K562 (cell line): ENCODE results near the gene CDT1. TPM values are rescaled to one million over a fixed set of nuclear protein-coding genes. Genes with fewer than 3 reads are reported as not detected.

Experiments
- CEBPB ChIP-seq: fragments of 450-650 bp; IDR thresholded peaks from 2 replicates; pipeline ENCODE4 v1.6.1; 2016; ENCODE audit warnings: missing genetic modification characterization, missing compliant biosample characterization
- COPS2 ChIP-seq: fragments of 450-650 bp; conservative IDR thresholded peaks from 2 replicates; pipeline ENCODE4 v1.6.1; 2016; ENCODE audit warnings: mild to moderate bottlenecking, moderate library complexity
- CREM ChIP-seq: IDR thresholded peaks from 2 replicates; pipeline ENCODE4 v1.6.1; 2014; ENCODE audit warnings: antibody characterized with exemption, low read depth
- ERF ChIP-seq: fragments of 450-650 bp; formaldehyde crosslinking; IDR thresholded peaks from 2 replicates; pipeline ENCODE4 v1.4.0; 2020; ENCODE audit warnings: mild to moderate bottlenecking, mixed read lengths
- HCFC1 ChIP-seq: IDR thresholded peaks from 2 replicates; pipeline ENCODE4 v1.6.1; 2012; ENCODE audit warnings: low read depth, low read length, improper control_type of control experiment
- HDAC2 ChIP-seq: fragments of 450-650 bp; IDR thresholded peaks from 2 replicates; pipeline ENCODE4 v1.6.1; 2016; ENCODE audit warnings: mild to moderate bottlenecking
- MAFK ChIP-seq: IDR thresholded peaks from 2 replicates; pipeline ENCODE4 v1.6.1; 2011; ENCODE audit warnings: low read length, improper control_type of control experiment
- MCM7 ChIP-seq, 2 experiments: fragments of 450-650 bp; IDR thresholded peaks; 2 replicates each; pipeline ENCODE4 v1.6.1; 2016 to 2018
- MEF2A ChIP-seq: IDR thresholded peaks from 2 replicates; pipeline ENCODE4 v1.6.1; 2011; ENCODE audit warnings: low read depth, mild to moderate bottlenecking, low read length, moderate library complexity; ENCODE audit not compliant: control insufficient read depth
- MXI1 ChIP-seq: IDR thresholded peaks from 2 replicates; pipeline ENCODE4 v1.6.1; 2011; ENCODE audit warnings: low read depth, mild to moderate bottlenecking, improper control_type of control experiment, low read length
- POLR2AphosphoS2 ChIP-seq: IDR thresholded peaks from 2 replicates; pipeline ENCODE4 v1.6.1; 2012; ENCODE audit warnings: low read length, improper control_type of control experiment
- POLR2B ChIP-seq: fragments of 450-650 bp; IDR thresholded peaks from 2 replicates; pipeline ENCODE4 v1.6.1; 2018; ENCODE audit warnings: low read depth; ENCODE audit not compliant: partially characterized antibody
- SMC3 ChIP-seq: conservative IDR thresholded peaks from 2 replicates; pipeline ENCODE4 v1.6.1; 2011; ENCODE audit warnings: low read depth, low read length, improper control_type of control experiment; ENCODE audit not compliant: insufficient read depth
- TAF15 ChIP-seq: fragments of 200-400 bp; formaldehyde crosslinking; IDR thresholded peaks from 2 replicates; pipeline ENCODE4 v1.6.1; 2017; ENCODE audit warnings: mild to moderate bottlenecking, low read depth, low read length, moderate library complexity
- TCF7L2 ChIP-seq: fragments of 150-350 bp; IDR thresholded peaks from 2 replicates; pipeline ENCODE4 v1.6.1; 2016; ENCODE audit warnings: low read depth, mild to moderate bottlenecking, low read length, moderate library complexity
- ZFP1 ChIP-seq: fragments of 450-650 bp; formaldehyde crosslinking; IDR thresholded peaks from 2 replicates; pipeline ENCODE4 v1.4.0; 2020; ENCODE audit warnings: mild to moderate bottlenecking, mixed read lengths
- ZNF174 ChIP-seq: fragments of 250-450 bp; sonication (Bioruptor Pico); IDR thresholded peaks from 2 replicates; pipeline ENCODE4 v1.4.0; 2020; ENCODE audit warnings: mild to moderate bottlenecking
- ZNF224 ChIP-seq: sonication (generic); formaldehyde crosslinking; IDR thresholded peaks from 2 replicates; pipeline ENCODE4 v1.8.0; 2022; ENCODE audit warnings: mild to moderate bottlenecking, missing genetic modification reagents
- polyA plus RNA-seq, 8 experiments: library from polyadenylated mRNA; depleted of rRNA in 4 of 8; stranded (reverse) in 5 of 8; unstranded in 3 of 8; fragments of >200 nt; fragmentation: Nextera tagmentation in 2 of 8; fragmentation: Illumina TruSeq in 1 of 8; extraction: Ambion mirVana in 2 of 8; extraction: Trizol in 1 of 8; gene quantifications; 2 replicates each; pipeline versions ENCODE4 v1.2.1 to v1.2.3, GENCODE V29; 2011 to 2014; ENCODE audit warnings: inconsistent platforms in 1 of 8, missing spikeins in 1 of 8
- total RNA-seq, 7 experiments: library from RNA; depleted of rRNA in 6 of 7; stranded (reverse); fragments of >200 nt in 6 of 7; fragmentation: Illumina TruSeq in 2 of 7; extraction: Trizol in 2 of 7; gene quantifications; 2 replicates each; pipeline versions ENCODE4 v1.2.1 to v1.2.3, GENCODE V29; 2011 to 2021; ENCODE audit warnings: low replicate concordance in 1 of 7
- TF ChIP-seq, protein P1 (sequence below): sonication (generic); formaldehyde crosslinking; IDR thresholded peaks from 2 replicates; pipeline ENCODE4 v1.5.0; 2020; ENCODE audit warnings: missing genetic modification reagents
- TF ChIP-seq, protein P2 (sequence below), 2 experiments: fragments of 250-450 bp in 1 of 2; fragments of 450-650 bp in 1 of 2; sonication (Bioruptor Pico) in 1 of 2; IDR thresholded peaks; 2 replicates each; pipeline versions ENCODE4 v1.6.1 to v1.8.0; 2016 to 2021; ENCODE audit warnings: mild to moderate bottlenecking in 2 of 2, moderate library complexity in 2 of 2, missing compliant biosample characterization in 1 of 2, missing genetic modification characterization in 1 of 2
- TF ChIP-seq, protein P3 (sequence below): fragments of 250-450 bp; sonication (Bioruptor Pico); IDR thresholded peaks from 2 replicates; pipeline ENCODE4 v1.6.1; 2021; ENCODE audit warnings: mild to moderate bottlenecking
- TF ChIP-seq, protein P4 (sequence below): sonication (generic); formaldehyde crosslinking; IDR thresholded peaks from 2 replicates; pipeline ENCODE4 v1.8.0; 2022; ENCODE audit warnings: missing genetic modification reagents, mild to moderate bottlenecking, borderline replicate concordance
- TF ChIP-seq, protein P5 (sequence below): fragments of 450-650 bp; IDR thresholded peaks from 2 replicates; pipeline ENCODE4 v1.6.1; 2016; ENCODE audit warnings: antibody characterized with exemption

CDT1 gene
- total and polyA plus RNA-seq, 9 of the 15 experiments (the other 6 are each of a cell fraction or from before 2014, with no cell fraction given): 0.92 to 178 (median 14.2) TPM

DNA sequence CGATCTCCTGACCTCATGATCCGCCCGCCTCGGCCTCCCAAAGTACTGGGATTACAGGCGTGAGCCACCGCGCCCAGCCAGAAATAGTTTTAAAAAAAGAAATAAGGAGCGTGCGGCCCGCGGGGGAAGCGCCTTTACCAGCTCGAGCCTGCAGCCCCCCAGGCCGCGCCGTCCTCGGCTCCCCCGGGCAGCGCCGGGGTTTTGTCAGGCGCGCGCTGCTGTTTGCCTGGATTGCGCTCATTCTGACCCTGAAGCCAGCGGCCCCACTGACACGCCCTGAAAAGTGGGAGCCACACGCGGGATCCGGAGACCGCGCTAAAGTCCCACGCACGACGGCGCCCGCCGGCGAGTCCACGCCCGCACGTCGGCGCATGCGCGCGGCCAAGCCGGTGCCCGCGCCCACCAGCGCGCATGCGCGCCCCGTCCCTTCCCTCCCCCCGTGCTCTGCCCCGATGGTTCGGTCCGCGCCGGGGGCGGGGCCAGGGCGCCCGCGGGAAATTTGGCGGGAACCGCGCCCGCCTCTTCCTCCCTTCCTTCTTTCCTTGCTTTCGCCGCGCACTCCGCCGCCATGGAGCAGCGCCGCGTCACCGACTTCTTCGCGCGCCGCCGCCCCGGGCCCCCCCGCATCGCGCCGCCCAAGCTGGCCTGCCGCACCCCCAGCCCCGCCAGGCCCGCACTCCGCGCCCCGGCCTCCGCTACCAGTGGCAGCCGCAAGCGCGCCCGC, at the start of gene CDT1 (continued):
- no peak for TF ChIP-seq CEBPB
- TF ChIP-seq ZNF174 (CRISPR knock-in tag): no peak
- TF ChIP-seq ZNF224 (CRISPR knock-in tag): no peak
- TF ChIP-seq, protein P1, sequence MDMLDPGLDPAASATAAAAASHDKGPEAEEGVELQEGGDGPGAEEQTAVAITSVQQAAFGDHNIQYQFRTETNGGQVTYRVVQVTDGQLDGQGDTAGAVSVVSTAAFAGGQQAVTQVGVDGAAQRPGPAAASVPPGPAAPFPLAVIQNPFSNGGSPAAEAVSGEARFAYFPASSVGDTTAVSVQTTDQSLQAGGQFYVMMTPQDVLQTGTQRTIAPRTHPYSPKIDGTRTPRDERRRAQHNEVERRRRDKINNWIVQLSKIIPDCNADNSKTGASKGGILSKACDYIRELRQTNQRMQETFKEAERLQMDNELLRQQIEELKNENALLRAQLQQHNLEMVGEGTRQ (CRISPR knock-in tag): no peak
- TF ChIP-seq, protein P2, sequence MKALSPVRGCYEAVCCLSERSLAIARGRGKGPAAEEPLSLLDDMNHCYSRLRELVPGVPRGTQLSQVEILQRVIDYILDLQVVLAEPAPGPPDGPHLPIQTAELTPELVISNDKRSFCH (CRISPR knock-in tag; IDR thresholded peaks at IDR 0.05): no peak
- TF ChIP-seq, protein P2 (tag; IDR thresholded peaks at IDR 0.05): no peak
- TF ChIP-seq, protein P3, sequence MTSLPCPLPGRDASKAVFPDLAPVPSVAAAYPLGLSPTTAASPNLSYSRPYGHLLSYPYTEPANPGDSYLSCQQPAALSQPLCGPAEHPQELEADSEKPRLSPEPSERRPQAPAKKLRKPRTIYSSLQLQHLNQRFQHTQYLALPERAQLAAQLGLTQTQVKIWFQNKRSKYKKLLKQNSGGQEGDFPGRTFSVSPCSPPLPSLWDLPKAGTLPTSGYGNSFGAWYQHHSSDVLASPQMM: no peak
- peak; percentile 88 for TF ChIP-seq TCF7L2
- TF ChIP-seq SMC3: no peak
- peak; percentile 40 for TF ChIP-seq POLR2B
- no peak for TF ChIP-seq HDAC2
- TF ChIP-seq, protein P4, sequence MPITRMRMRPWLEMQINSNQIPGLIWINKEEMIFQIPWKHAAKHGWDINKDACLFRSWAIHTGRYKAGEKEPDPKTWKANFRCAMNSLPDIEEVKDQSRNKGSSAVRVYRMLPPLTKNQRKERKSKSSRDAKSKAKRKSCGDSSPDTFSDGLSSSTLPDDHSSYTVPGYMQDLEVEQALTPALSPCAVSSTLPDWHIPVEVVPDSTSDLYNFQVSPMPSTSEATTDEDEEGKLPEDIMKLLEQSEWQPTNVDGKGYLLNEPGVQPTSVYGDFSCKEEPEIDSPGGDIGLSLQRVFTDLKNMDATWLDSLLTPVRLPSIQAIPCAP (CRISPR knock-in tag): no peak
- TF ChIP-seq TAF15: no peak
- no peak for TF ChIP-seq MCM7 (IDR thresholded peaks at IDR 0.05)
- TF ChIP-seq MEF2A: no peak
- TF ChIP-seq MXI1: peak; percentile 38; the same call in 1 of the 2 replicates
- TF ChIP-seq COPS2: no peak
- peak; percentile 18; the same call in 1 of the 2 replicates for TF ChIP-seq HCFC1
- TF ChIP-seq ZFP1 (CRISPR knock-in tag): no peak
- no peak for TF ChIP-seq MAFK
- TF ChIP-seq, protein P5, sequence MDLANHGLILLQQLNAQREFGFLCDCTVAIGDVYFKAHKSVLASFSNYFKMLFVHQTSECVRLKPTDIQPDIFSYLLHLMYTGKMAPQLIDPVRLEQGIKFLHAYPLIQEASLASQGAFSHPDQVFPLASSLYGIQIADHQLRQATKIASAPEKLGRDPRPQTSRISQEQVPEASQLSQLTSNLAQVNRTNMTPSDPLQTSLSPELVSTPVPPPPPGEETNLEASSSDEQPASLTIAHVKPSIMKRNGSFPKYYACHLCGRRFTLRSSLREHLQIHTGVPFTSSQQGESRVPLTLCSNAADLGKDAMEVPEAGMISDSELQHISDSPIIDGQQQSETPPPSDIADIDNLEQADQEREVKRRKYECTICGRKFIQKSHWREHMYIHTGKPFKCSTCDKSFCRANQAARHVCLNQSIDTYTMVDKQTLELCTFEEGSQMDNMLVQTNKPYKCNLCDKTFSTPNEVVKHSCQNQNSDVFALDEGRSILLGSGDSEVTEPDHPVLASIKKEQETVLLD: peak; percentile 90
- TF ChIP-seq CREM: peak; percentile 7; the same call in 1 of the 2 replicates
- peak; percentile 31; the same call in 1 of the 2 replicates for TF ChIP-seq ERF (CRISPR knock-in tag)
- TF ChIP-seq POLR2AphosphoS2: no peak
